Measurements from ENCODE around the gene FAM13A. TPM values are rescaled to one million over a fixed set of nuclear protein-coding genes. Genes with fewer than 3 reads are reported as not detected.

The FAM13A gene
- polyA plus RNA-seq, 1 of the 3 experiments (the other 2 are of a cell fraction): 0.67 TPM

- Histone ChIP-seq H2AFZ (ENCODE audit: low read depth) (no peak overlapping the region), H3K27ac (ENCODE audit: low read depth in 2 of 2, low read length in 1 of 2) (no peak overlapping the region), H3K27me3 (ENCODE audit: insufficient read depth) (no peaks in the 10 kb centered on the region), H3K4me3 (ENCODE audit: low read depth in 2 of 2, low read length in 1 of 2) (no peak overlapping the region), H3F3A (replicated peaks; ENCODE audit: insufficient read depth) (no peaks in the 10 kb centered on the region), H3K9me3 (no peaks in the 10 kb centered on the region), H3K4me1 (ENCODE audit: control insufficient read depth in 1 of 2, insufficient read depth in 2 of 2, low read depth in 1 of 2, low read length in 1 of 2) (peaks cover 0 to 4% of the 10 kb centered on the region in 2 experiments; a peak in 2 of 4 replicates), H3K36me3 (replicated peaks in 1 of 2; ENCODE audit: control insufficient read depth in 1 of 2, insufficient read depth in 2 of 2, low read length in 1 of 2) (no peaks in the 10 kb centered on the region), H3K4me2 (no peak overlapping the region), H3K9ac (no peak overlapping the region), H4K20me1 (ENCODE audit: insufficient read depth) (no peaks in the 10 kb centered on the region), H3K9me2 (no peaks in the 10 kb centered on the region), H3K79me2 (ENCODE audit: insufficient read depth) (no peaks in the 10 kb centered on the region)
- 90% methylated on average over 8 of the region's 8 CpGs for WGBS (ENCODE audit: low lambda C conversion rate)
- POLR2A ChIA-PET: no interaction called here
- CTCF ChIA-PET: no interaction called here
- TF ChIP-seq TAF1 (IDR thresholded peaks at IDR 0.05; ENCODE audit: borderline replicate concordance, low read depth, low read length) (no peak), CHD2 (IDR thresholded peaks at IDR 0.05; ENCODE audit: low read length, partially characterized antibody) (no peak), IRF3 (IDR thresholded peaks at IDR 0.05; ENCODE audit: low read depth, low read length) (no peak), PBX3 (IDR thresholded peaks at IDR 0.05) (no peak), FOSL2 (IDR thresholded peaks at IDR 0.05; ENCODE audit: borderline replicate concordance, low read depth) (no peak), TCF12 (IDR thresholded peaks at IDR 0.05) (no peak), USF1 (IDR thresholded peaks at IDR 0.05; ENCODE audit: borderline replicate concordance, low read depth) (no peak), GATA2 (CRISPR knock-in tag; IDR thresholded peaks at IDR 0.05) (no peak), NRF1 (IDR thresholded peaks at IDR 0.05; ENCODE audit: low read depth, low read length) (no peak), ZBTB33 (IDR thresholded peaks at IDR 0.05; ENCODE audit: borderline replicate concordance, low read depth) (no peak), POLR2AphosphoS5 (IDR thresholded peaks at IDR 0.05; ENCODE audit: low read depth, low read length) (no peak), JUND (IDR thresholded peaks at IDR 0.05) (no peak), SMC3 (IDR thresholded peaks at IDR 0.05; ENCODE audit: low read depth, low read length) (no peak), TEAD4 (IDR thresholded peaks at IDR 0.05; ENCODE audit: borderline replicate concordance, insufficient read depth) (no peak), SIN3A (IDR thresholded peaks at IDR 0.05; ENCODE audit: borderline replicate concordance, low read depth, low read length) (no peak), FOXJ3 (CRISPR knock-in tag; IDR thresholded peaks at IDR 0.05) (no peak), RFX5 (IDR thresholded peaks at IDR 0.05; ENCODE audit: low read length) (no peak), MXI1 (IDR thresholded peaks at IDR 0.05; ENCODE audit: low read depth, low read length) (no peak)
- DNase-seq: no peak
These were observed 254.2 kb downstream of the FAM13A start for GRCh38 chr4:88802585-88803286.
